A673 (cell line): ENCODE measurements around the gene ME3.

Source experiments
- EZH2 ChIP-seq: fragments of 200-600 bp; sonication (generic); IDR thresholded peaks from 2 replicates; pipeline ENCODE4 v1.6.1; 2017; ENCODE audit warnings: borderline replicate concordance, low read depth, mild to moderate bottlenecking, mixed read lengths, antibody characterized with exemption, low read length; ENCODE audit not compliant: poor library complexity, severe bottlenecking
- TF ChIP-seq, protein P1 (sequence below): fragments of 300-800, 200-600 bp; sonication (generic); conservative IDR thresholded peaks from 2 replicates; pipeline ENCODE4 v1.5.1; 2017; ENCODE audit warnings: low read depth, mild to moderate bottlenecking, antibody characterized with exemption, low read length, moderate library complexity, mixed read lengths

DNA sequence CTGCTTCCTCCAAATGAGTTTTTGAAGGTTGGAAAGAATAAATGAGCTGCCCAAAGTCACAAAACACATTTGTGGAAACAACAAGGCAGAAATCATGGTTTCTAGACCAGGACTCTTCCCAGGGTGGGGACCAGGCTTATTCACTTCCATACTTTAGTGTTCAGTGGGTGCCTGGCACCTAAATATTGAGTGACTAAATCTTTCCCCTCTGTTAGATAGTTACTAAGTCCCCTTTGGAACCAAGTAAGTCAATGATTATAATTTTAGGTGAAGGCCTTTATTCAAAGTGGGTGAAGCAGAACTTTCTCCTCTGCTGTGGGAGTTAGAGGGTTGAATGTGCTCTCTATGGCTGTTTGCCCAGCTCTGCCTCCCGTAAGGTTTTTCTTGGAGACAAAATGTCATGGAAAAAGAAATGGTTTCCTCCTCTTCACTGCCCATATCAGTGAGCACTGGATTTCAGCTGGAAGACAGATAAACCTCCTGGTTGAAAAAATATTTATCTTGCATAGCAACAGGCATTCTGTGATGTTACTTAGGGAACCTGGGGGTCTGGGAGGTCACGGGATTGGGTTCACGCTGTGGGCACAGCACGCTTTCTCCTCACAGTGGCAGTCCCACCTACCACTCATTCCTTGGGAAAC is 179.9 kb downstream of the ME3 start:
- TF ChIP-seq, protein P1, sequence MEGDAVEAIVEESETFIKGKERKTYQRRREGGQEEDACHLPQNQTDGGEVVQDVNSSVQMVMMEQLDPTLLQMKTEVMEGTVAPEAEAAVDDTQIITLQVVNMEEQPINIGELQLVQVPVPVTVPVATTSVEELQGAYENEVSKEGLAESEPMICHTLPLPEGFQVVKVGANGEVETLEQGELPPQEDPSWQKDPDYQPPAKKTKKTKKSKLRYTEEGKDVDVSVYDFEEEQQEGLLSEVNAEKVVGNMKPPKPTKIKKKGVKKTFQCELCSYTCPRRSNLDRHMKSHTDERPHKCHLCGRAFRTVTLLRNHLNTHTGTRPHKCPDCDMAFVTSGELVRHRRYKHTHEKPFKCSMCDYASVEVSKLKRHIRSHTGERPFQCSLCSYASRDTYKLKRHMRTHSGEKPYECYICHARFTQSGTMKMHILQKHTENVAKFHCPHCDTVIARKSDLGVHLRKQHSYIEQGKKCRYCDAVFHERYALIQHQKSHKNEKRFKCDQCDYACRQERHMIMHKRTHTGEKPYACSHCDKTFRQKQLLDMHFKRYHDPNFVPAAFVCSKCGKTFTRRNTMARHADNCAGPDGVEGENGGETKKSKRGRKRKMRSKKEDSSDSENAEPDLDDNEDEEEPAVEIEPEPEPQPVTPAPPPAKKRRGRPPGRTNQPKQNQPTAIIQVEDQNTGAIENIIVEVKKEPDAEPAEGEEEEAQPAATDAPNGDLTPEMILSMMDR: no peak
- TF ChIP-seq EZH2: no peak
